A172 (cell line): ENCODE data around the gene TAF3. TPM values are rescaled to one million over a fixed set of nuclear protein-coding genes. Genes with fewer than 3 reads are reported as not detected.

Source experiments
- DNase-seq: peaks from one replicate; pipeline ENCODE4 v3.0.0-alpha.2; 2015; ENCODE audit warnings: low spot score
- total RNA-seq: library from RNA; depleted of rRNA; stranded (reverse); fragments of >200 nt; shearing (Covaris generic); gene quantifications from 2 replicates; pipeline ENCODE4 v1.2.3, GENCODE V29; 2014

Gene TAF3
- total RNA-seq, 1 experiment from 2014 or later, result 3.3 TPM

GRCh38 chr10:8047452-8048280, 229.4 kb downstream of the TAF3 start:
- no peak for DNase-seq

- DNase-seq, result no peak
Measured at GRCh38 chr10:8048281-8049008, 230.1 kb downstream of the TAF3 start.

GRCh38 chr10:8049045-8049864, 230.9 kb downstream of the TAF3 start:
- no peak for DNase-seq

GRCh38 chr10:8049865-8050555, 231.7 kb downstream of the TAF3 start:
- DNase-seq, result no peak

- no peak for DNase-seq
Measured at GRCh38 chr10:8050556-8051108, 232.3 kb downstream of the TAF3 start.

GRCh38 chr10:8051109-8051821, 233.0 kb downstream of the TAF3 start:
- DNase-seq, result no peak

- DNase-seq, result no peak
Measured at GRCh38 chr10:8051851-8052257, 233.5 kb downstream of the TAF3 start.

GRCh38 chr10:8052341-8052955, 234.1 kb downstream of the TAF3 start:
- DNase-seq, result no peak

- no peak for DNase-seq
Measured at GRCh38 chr10:8052956-8053445, 234.7 kb downstream of the TAF3 start.

- peak; percentile 74 for DNase-seq
Measured at GRCh38 chr10:8053446-8054243, 235.3 kb downstream of the TAF3 start.

GRCh38 chr10:8054244-8054493, 235.9 kb downstream of the TAF3 start:
- peak; percentile 13 for DNase-seq

GRCh38 chr10:8054494-8055407, 236.4 kb downstream of the TAF3 start, which contains the start of gene GATA3:
Gene GATA3, plus strand, starts transcription at chr10:8054688. Its CDS starts 968 bp downstream, at chr10:8055656.
- DNase-seq, result peak; percentile 40

GRCh38 chr10:8055420-8056349, 237.4 kb downstream of the TAF3 start:
- DNase-seq, result no peak

- DNase-seq, result no peak
Measured at GRCh38 chr10:8056378-8056777, 238.1 kb downstream of the TAF3 start.

- DNase-seq, result no peak
Measured at GRCh38 chr10:8056871-8057331, 238.6 kb downstream of the TAF3 start.

GRCh38 chr10:8057636-8058273, 239.4 kb downstream of the TAF3 start:
- DNase-seq, result no peak
